Kidney epithelial cell (primary cell): ENCODE results near the gene C1orf50. TPM values are rescaled to one million over a fixed set of nuclear protein-coding genes. Genes with fewer than 3 reads are reported as not detected.
A peak's percentile ranks its signal among the peaks of the same experiment; 100 is the strongest.

Source experiments
- DNase-seq: peaks from one replicate; pipeline ENCODE4 v3.0.0-alpha.2; 2010; ENCODE audit warnings: low read depth
- H3K27me3 ChIP-seq: 2 replicates; pipeline ENCODE4 v1.6.0; 2011; ENCODE audit warnings: low read length; ENCODE audit not compliant: control insufficient read depth, insufficient read depth
- H3K36me3 ChIP-seq: 2 replicates; pipeline ENCODE4 v1.5.1; 2011; ENCODE audit warnings: low read length; ENCODE audit not compliant: control insufficient read depth, insufficient read depth
- H3K4me3 ChIP-seq: 2 replicates; pipeline ENCODE4 v1.5.1; 2011; ENCODE audit warnings: low read depth, mild to moderate bottlenecking, control low read depth, low read length
- total RNA-seq: library from RNA; depleted of rRNA; stranded (reverse); fragments of >200 nt; gene quantifications from 2 replicates; pipeline ENCODE4 v1.2.3, GENCODE V29; 2015
- TF ChIP-seq, protein P1 (sequence below): IDR thresholded peaks from 2 replicates; pipeline ENCODE4 v1.5.1; 2011; ENCODE audit warnings: mild to moderate bottlenecking, moderate library complexity, low read length, control low read depth, inconsistent platforms; ENCODE audit not compliant: insufficient read depth, poor library complexity, severe bottlenecking

C1orf50 gene
- total RNA-seq, 1 donor from 2014 or later: 4.6 TPM

DNA sequence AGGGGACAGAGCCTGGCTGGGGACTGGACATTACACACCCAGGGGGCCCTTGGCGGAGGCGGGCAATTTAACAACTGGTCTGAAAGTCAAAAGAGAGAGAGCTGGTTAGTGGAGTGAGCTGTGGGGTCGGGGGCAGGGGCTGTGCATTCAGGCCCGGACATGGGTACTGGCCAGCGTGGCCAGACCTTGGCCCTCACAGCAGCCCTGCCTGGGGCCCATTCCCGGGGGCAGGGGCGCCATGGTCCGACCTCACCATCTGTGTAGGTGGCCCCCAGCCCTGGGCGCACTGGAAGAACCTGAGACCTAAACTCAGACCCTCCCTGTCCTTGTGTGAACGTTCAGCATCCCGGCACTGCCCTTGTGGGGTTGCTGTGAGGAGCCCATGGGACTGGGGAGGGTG, 32.0 kb upstream of the C1orf50 start:
- TF ChIP-seq, protein P1, sequence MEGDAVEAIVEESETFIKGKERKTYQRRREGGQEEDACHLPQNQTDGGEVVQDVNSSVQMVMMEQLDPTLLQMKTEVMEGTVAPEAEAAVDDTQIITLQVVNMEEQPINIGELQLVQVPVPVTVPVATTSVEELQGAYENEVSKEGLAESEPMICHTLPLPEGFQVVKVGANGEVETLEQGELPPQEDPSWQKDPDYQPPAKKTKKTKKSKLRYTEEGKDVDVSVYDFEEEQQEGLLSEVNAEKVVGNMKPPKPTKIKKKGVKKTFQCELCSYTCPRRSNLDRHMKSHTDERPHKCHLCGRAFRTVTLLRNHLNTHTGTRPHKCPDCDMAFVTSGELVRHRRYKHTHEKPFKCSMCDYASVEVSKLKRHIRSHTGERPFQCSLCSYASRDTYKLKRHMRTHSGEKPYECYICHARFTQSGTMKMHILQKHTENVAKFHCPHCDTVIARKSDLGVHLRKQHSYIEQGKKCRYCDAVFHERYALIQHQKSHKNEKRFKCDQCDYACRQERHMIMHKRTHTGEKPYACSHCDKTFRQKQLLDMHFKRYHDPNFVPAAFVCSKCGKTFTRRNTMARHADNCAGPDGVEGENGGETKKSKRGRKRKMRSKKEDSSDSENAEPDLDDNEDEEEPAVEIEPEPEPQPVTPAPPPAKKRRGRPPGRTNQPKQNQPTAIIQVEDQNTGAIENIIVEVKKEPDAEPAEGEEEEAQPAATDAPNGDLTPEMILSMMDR: no peak
- Histone ChIP-seq H3K36me3 (no peaks in the 10 kb centered on the region), H3K27me3 (peaks cover 8% of the 10 kb centered on the region), H3K4me3 (no peak overlapping the region)
- DNase-seq: no peak

DNA sequence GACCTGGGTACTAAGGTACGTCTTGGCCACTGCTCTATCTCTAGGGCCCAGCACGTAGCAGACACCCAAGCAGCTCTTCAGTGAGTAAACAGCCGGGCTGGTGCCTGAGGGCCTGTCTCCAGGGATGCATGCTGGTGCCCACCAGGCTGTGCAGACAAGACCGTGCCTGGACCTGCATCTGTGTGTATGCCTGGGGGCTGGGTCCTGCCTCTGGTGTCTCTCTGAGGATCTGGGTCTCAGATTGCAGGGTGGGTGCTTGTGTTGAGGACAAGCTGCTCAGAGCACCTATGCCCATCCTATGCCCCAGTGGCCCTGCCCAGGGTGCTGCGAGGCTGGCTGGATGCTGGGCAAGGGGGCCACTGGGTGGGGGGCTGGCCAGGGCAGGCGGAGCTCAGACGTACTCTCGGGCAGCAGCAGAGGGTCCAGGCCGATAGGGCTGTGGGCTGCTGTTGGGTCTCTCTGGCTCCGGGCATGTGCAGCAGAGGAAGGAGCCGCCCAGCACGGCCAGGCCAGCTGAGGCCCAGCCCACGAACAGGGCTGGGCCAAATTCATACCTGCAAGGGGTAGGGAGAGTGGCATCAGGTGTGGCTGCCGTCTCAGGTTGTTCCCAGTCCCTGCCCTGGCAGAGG, 31.5 kb upstream of the C1orf50 start:
- Histone ChIP-seq H3K27me3 (peaks cover 8% of the 10 kb centered on the region), H3K36me3 (no peaks in the 10 kb centered on the region), H3K4me3 (no peak overlapping the region)
- DNase-seq: no peak
- TF ChIP-seq, protein P1: no peak

DNA sequence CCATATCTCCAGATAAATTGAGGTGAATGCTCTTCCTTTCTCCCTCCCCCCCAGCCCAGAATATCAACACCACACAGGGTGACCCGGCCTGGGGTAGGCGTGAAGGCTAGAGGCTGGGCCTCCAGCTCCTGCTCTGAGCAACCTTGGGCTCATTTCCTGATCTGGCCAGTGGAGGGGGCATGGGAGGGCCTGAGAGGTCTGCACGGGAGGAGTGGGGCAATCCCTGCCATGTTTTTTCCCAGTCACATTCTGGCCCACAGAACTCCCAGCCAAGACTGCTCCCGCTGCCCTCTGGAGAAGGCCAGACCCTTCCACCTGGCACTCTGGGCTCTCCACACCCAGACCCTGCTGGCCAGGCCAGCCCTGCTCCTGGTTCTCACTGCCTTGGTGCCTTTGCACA, 30.9 kb upstream of the C1orf50 start:
- H3K36me3 ChIP-seq: no peaks in the 10 kb centered on the region
- no peak for DNase-seq
- H3K4me3 ChIP-seq: no peak overlapping the region
- peaks cover 8% of the 10 kb centered on the region for H3K27me3 ChIP-seq
- TF ChIP-seq, protein P1: peak; percentile 33

DNA sequence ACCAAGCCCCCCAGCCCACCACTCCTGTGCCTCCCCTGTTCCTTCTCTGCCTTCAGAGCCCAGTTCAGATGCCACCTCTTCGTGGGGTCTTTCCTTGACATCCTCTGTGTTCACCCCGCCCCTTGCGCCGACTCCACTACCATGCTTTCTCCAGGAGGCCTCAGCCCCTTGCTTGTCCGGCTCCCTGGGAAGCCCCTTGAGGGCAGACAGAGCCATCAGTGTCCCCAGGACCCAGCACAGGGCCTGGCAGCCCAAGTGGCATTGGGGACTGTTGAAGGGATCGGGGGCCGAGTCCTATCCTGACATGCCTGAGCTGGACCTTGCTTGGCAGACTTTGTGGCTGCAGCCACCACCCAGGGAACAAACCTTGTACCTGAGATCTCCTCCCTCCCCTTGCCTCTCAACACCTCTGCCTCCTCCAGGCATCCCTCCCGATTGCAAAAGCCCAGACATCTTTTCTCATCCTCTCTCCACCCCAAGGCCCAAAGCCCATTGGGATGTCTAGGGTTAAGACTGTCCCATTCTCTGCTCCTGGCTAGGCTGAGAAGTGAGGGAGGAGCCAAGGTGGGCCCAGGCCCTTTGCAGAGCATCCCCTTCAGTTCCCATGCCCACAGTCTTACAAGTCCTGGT, 30.4 kb upstream of the C1orf50 start:
- TF ChIP-seq, protein P1: no peak
- DNase-seq: no peak
- peaks cover 8% of the 10 kb centered on the region for H3K27me3 ChIP-seq
- H3K36me3 ChIP-seq: no peaks in the 10 kb centered on the region
- no peak overlapping the region for H3K4me3 ChIP-seq

DNA sequence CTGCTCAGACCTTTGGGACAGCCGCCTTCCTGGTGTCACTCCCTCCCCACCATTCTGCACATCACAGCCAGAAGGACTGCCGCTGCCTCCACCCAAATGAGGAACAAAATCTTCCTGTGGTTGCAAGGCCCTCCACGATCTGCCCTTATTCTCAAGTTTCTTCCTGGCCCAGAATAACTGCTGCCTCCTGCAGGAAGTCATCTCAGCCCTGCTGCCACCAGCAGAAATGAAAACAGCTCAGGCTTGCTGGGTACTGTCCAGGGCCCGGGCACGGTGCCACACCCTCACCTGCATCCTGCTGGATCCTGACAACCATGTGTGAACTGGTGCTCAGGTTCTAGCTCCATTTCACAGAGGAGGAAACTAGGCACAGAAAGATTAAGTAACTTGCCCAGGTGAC, 29.8 kb upstream of the C1orf50 start:
- Histone ChIP-seq H3K36me3 (no peaks in the 10 kb centered on the region), H3K27me3 (peaks cover 8% of the 10 kb centered on the region), H3K4me3 (no peak overlapping the region)
- no peak for DNase-seq
- TF ChIP-seq, protein P1: peak; percentile 3
